ENCODE data around the gene LRRC7.

The LRRC7 gene

GRCh38 chr1:69587391-69587790 is 19.7 kb downstream of the LRRC7 start:
- no peaks in the 10 kb centered on the region for H3K79me2 ChIP-seq (ENCODE audit: insufficient read depth, low read length)
- H3K4me2 ChIP-seq (ENCODE audit: low read length) = no peak overlapping the region
- H3K4me3 ChIP-seq (ENCODE audit: low read depth, low read length, poor library complexity, severe bottlenecking) = no peak overlapping the region
- H3K36me3 ChIP-seq (ENCODE audit: insufficient read depth, low read length) = no peaks in the 10 kb centered on the region
- no peaks in the 10 kb centered on the region for H3K9me3 ChIP-seq (ENCODE audit: low read length)
- no peak overlapping the region for H3K27ac ChIP-seq (ENCODE audit: low read depth, low read length, poor library complexity, severe bottlenecking)
- H2AFZ ChIP-seq (ENCODE audit: low read length) = no peak overlapping the region
- H4K20me1 ChIP-seq (ENCODE audit: insufficient read depth, low read length) = no peaks in the 10 kb centered on the region
- no peak overlapping the region for H3K9ac ChIP-seq (ENCODE audit: low read length)
- H3F3A ChIP-seq (ENCODE audit: insufficient read depth, low read length) = no peaks in the 10 kb centered on the region
- TF ChIP-seq CTCF (IDR thresholded peaks at IDR 0.05; ENCODE audit: low read length) = no peak
- TF ChIP-seq EZH2 (IDR thresholded peaks at IDR 0.05; ENCODE audit: borderline replicate concordance, low read length) = no peak
- H3K27me3 ChIP-seq (ENCODE audit: insufficient read depth, low read length) = no peaks in the 10 kb centered on the region
- H3K4me1 ChIP-seq (ENCODE audit: insufficient read depth, low read length, severe bottlenecking) = no peaks in the 10 kb centered on the region
- no peaks in the 10 kb centered on the region for H3K9me2 ChIP-seq (ENCODE audit: low read depth, low read length)

GRCh38 chr1:69589799-69590198 is 22.1 kb downstream of the LRRC7 start:
- Histone ChIP-seq H3K27ac (ENCODE audit: low read depth, low read length, poor library complexity, severe bottlenecking) (no peak overlapping the region), H3K4me1 (ENCODE audit: insufficient read depth, low read length, severe bottlenecking) (no peaks in the 10 kb centered on the region), H3K4me3 (ENCODE audit: low read depth, low read length, poor library complexity, severe bottlenecking) (no peak overlapping the region), H3K9me3 (ENCODE audit: low read length) (no peaks in the 10 kb centered on the region), H3K9me2 (ENCODE audit: low read depth, low read length) (no peaks in the 10 kb centered on the region), H2AFZ (ENCODE audit: low read length) (no peak overlapping the region), H4K20me1 (ENCODE audit: insufficient read depth, low read length) (no peaks in the 10 kb centered on the region), H3K27me3 (ENCODE audit: insufficient read depth, low read length) (no peaks in the 10 kb centered on the region), H3K4me2 (ENCODE audit: low read length) (no peak overlapping the region), H3F3A (ENCODE audit: insufficient read depth, low read length) (no peaks in the 10 kb centered on the region), H3K36me3 (ENCODE audit: insufficient read depth, low read length) (no peaks in the 10 kb centered on the region), H3K9ac (ENCODE audit: low read length) (no peak overlapping the region), H3K79me2 (ENCODE audit: insufficient read depth, low read length) (no peaks in the 10 kb centered on the region)
- TF ChIP-seq EZH2 (IDR thresholded peaks at IDR 0.05; ENCODE audit: borderline replicate concordance, low read length) (no peak), CTCF (IDR thresholded peaks at IDR 0.05; ENCODE audit: low read length) (no peak)

- no peak overlapping the region for H3K4me2 ChIP-seq (ENCODE audit: low read length)
- no peaks in the 10 kb centered on the region for H3K79me2 ChIP-seq (ENCODE audit: insufficient read depth, low read length)
- H3K9me2 ChIP-seq (ENCODE audit: low read depth, low read length) = no peaks in the 10 kb centered on the region
- no peaks in the 10 kb centered on the region for H4K20me1 ChIP-seq (ENCODE audit: insufficient read depth, low read length)
- no peak for TF ChIP-seq EZH2 (IDR thresholded peaks at IDR 0.05; ENCODE audit: borderline replicate concordance, low read length)
- no peak for TF ChIP-seq CTCF (IDR thresholded peaks at IDR 0.05; ENCODE audit: low read length)
- H3F3A ChIP-seq (ENCODE audit: insufficient read depth, low read length) = no peaks in the 10 kb centered on the region
- no peaks in the 10 kb centered on the region for H3K4me1 ChIP-seq (ENCODE audit: insufficient read depth, low read length, severe bottlenecking)
- H2AFZ ChIP-seq (ENCODE audit: low read length) = no peak overlapping the region
- H3K9me3 ChIP-seq (ENCODE audit: low read length) = no peaks in the 10 kb centered on the region
- H3K27me3 ChIP-seq (ENCODE audit: insufficient read depth, low read length) = no peaks in the 10 kb centered on the region
- H3K4me3 ChIP-seq (ENCODE audit: low read depth, low read length, poor library complexity, severe bottlenecking) = no peak overlapping the region
- H3K27ac ChIP-seq (ENCODE audit: low read depth, low read length, poor library complexity, severe bottlenecking) = no peak overlapping the region
- no peaks in the 10 kb centered on the region for H3K36me3 ChIP-seq (ENCODE audit: insufficient read depth, low read length)
- H3K9ac ChIP-seq (ENCODE audit: low read length) = no peak overlapping the region
Measured at GRCh38 chr1:69592341-69592740, 24.6 kb downstream of the LRRC7 start.
